ENCODE results near the gene APP. TPM values are rescaled to one million over a fixed set of nuclear protein-coding genes. Genes with fewer than 3 reads are reported as not detected.

Gene APP
- total RNA-seq, 1 experiment from 2014 or later: 560 TPM

- no peak overlapping the region for H3K27ac Mint-ChIP-seq
- POLR2A ChIA-PET: no interaction called here
- CTCF ChIA-PET: no interaction called here
These were observed 123.1 kb downstream of the APP start for GRCh38 chr21:26047279-26047967.

GRCh38 chr21:26043891-26044290 is 126.7 kb downstream of the APP start:
- ATAC-seq (no peak), DNase-seq (ENCODE audit: low spot score) (no peak)
- no peak overlapping the region for H3K4me3 Mint-ChIP-seq
- H3K27me3 Mint-ChIP-seq (ENCODE audit: low read depth): no peaks in the 10 kb centered on the region
- TF ChIP-seq TCF7 (CRISPR knock-in tag; IDR thresholded peaks at IDR 0.05; ENCODE audit: low read depth) (no peak), ELF4 (CRISPR knock-in tag; IDR thresholded peaks at IDR 0.05; ENCODE audit: low read depth) (no peak), USF1 (CRISPR knock-in tag; IDR thresholded peaks at IDR 0.05) (no peak), ZNF423 (CRISPR knock-in tag; IDR thresholded peaks at IDR 0.05) (no peak), ERG (CRISPR knock-in tag; IDR thresholded peaks at IDR 0.05) (no peak), SMAD3 (CRISPR knock-in tag; IDR thresholded peaks at IDR 0.05; ENCODE audit: borderline replicate concordance) (no peak), ZBTB43 (CRISPR knock-in tag; IDR thresholded peaks at IDR 0.05) (no peak), JAZF1 (CRISPR knock-in tag; IDR thresholded peaks at IDR 0.05) (no peak), CDX4 (CRISPR knock-in tag; IDR thresholded peaks at IDR 0.05; ENCODE audit: borderline replicate concordance) (no peak), EMX1 (CRISPR knock-in tag; IDR thresholded peaks at IDR 0.05) (no peak), CBFB (CRISPR knock-in tag; IDR thresholded peaks at IDR 0.05; ENCODE audit: low read depth) (no peak), MAX (CRISPR knock-in tag; IDR thresholded peaks at IDR 0.05) (no peak), SMAD4 (CRISPR knock-in tag; IDR thresholded peaks at IDR 0.05) (no peak), ETV6 (CRISPR knock-in tag; IDR thresholded peaks at IDR 0.05) (no peak)
- peaks cover 42% of the 10 kb centered on the region for H3K4me1 Mint-ChIP-seq
- CTCF ChIA-PET: no interaction called here
- POLR2A ChIA-PET: no interaction called here
- H3K36me3 Mint-ChIP-seq: peaks cover 48% of the 10 kb centered on the region
- peaks cover 10% of the 10 kb centered on the region for H3K9me3 Mint-ChIP-seq
- no peak overlapping the region for H3K27ac Mint-ChIP-seq

More at GRCh38 chr21:26047279-26047967, 123.1 kb downstream of the APP start:
- DNase-seq (ENCODE audit: low spot score) (no peak), ATAC-seq (no peak)
- Mint-ChIP-seq H3K4me3 (no peak overlapping the region), H3K36me3 (peaks cover 74% of the 10 kb centered on the region), H3K27me3 (ENCODE audit: low read depth) (no peaks in the 10 kb centered on the region), H3K4me1 (peaks cover 32% of the 10 kb centered on the region), H3K9me3 (peaks cover 10% of the 10 kb centered on the region)
- no peak for TF ChIP-seq ZNF425 (CRISPR knock-in tag; conservative IDR thresholded peaks at IDR 0.05)
- TF ChIP-seq CREM (CRISPR knock-in tag; IDR thresholded peaks at IDR 0.05): no peak
- TF ChIP-seq MLX (CRISPR knock-in tag; IDR thresholded peaks at IDR 0.05): no peak
- TF ChIP-seq NR2C2 (CRISPR knock-in tag; IDR thresholded peaks at IDR 0.05): no peak
- no peak for TF ChIP-seq ZNF121 (CRISPR knock-in tag; IDR thresholded peaks at IDR 0.05)
- TF ChIP-seq ELF4 (CRISPR knock-in tag; IDR thresholded peaks at IDR 0.05; ENCODE audit: low read depth): no peak
- no peak for TF ChIP-seq NFYB (CRISPR knock-in tag; conservative IDR thresholded peaks at IDR 0.05; ENCODE audit: low read depth)
- no peak for TF ChIP-seq ATF2 (CRISPR knock-in tag; IDR thresholded peaks at IDR 0.05; ENCODE audit: borderline replicate concordance, low read depth)
